NCI-H1048 (cell line): ENCODE data around the gene PRDM4.

Experiments used
- DNase-seq: peaks from one replicate; lab custom pipeline; 2025; lab: John Stamatoyannopoulos, UW

The PRDM4 gene

GRCh38 chr12:107760809-107761501, at the start of gene PRDM4:
PRDM4 (minus strand) TSS chr12:107761137; CDS start chr12:107760515, 622 bp downstream.
- peak; percentile 76 for DNase-seq

GRCh38 chr12:107807471-107808150, 46.7 kb upstream of the PRDM4 start:
- no peak for DNase-seq

GRCh38 chr12:107805488-107806180, 44.7 kb upstream of the PRDM4 start:
- DNase-seq: no peak

GRCh38 chr12:107803092-107803491, 42.2 kb upstream of the PRDM4 start:
- no peak for DNase-seq

- no peak for DNase-seq
These were observed 40.2 kb upstream of the PRDM4 start for GRCh38 chr12:107801150-107801549.

- DNase-seq: no peak
These were observed 37.6 kb upstream of the PRDM4 start for GRCh38 chr12:107798580-107798979.

- no peak for DNase-seq
These were observed 33.5 kb upstream of the PRDM4 start for GRCh38 chr12:107794451-107794850.

GRCh38 chr12:107791465-107792089, 30.6 kb upstream of the PRDM4 start:
- no peak for DNase-seq

- no peak for DNase-seq
These were observed 27.9 kb upstream of the PRDM4 start for GRCh38 chr12:107788690-107789458.

- DNase-seq: no peak
These were observed 27.3 kb upstream of the PRDM4 start for GRCh38 chr12:107788281-107788680.

- DNase-seq: no peak
These were observed 22.8 kb upstream of the PRDM4 start for GRCh38 chr12:107783406-107784376.

- no peak for DNase-seq
These were observed 21.1 kb upstream of the PRDM4 start for GRCh38 chr12:107782067-107782466.

- DNase-seq: no peak
These were observed 19.4 kb upstream of the PRDM4 start for GRCh38 chr12:107780298-107780697.

GRCh38 chr12:107779077-107779831, 18.3 kb upstream of the PRDM4 start:
- no peak for DNase-seq

GRCh38 chr12:107778383-107779025, 17.6 kb upstream of the PRDM4 start:
- DNase-seq: no peak

GRCh38 chr12:107776171-107776570, 15.2 kb upstream of the PRDM4 start:
- DNase-seq: no peak

- no peak for DNase-seq
These were observed 14.3 kb upstream of the PRDM4 start for GRCh38 chr12:107775093-107775721.

- no peak for DNase-seq
These were observed 13.6 kb upstream of the PRDM4 start, which contains the start of gene ASCL4 for GRCh38 chr12:107774349-107775029. ASCL4 (plus strand) TSS chr12:107774704; CDS start chr12:107775219, 515 bp downstream.
